Mesendoderm (in vitro differentiated cells): ENCODE results near the gene CPLX4.

Source experiments
- DNase-seq: peaks from one replicate; pipeline ENCODE4 v3.0.0; 2013
- H2AK5ac ChIP-seq: 2 replicates; pipeline ENCODE4 v1.6.1; 2013; ENCODE audit warnings: low read length, inconsistent platforms
- H2BK120ac ChIP-seq: 2 replicates; pipeline ENCODE4 v1.6.1; 2013; ENCODE audit warnings: low read depth, mild to moderate bottlenecking, low read length, moderate library complexity, mixed read lengths
- H2BK15ac ChIP-seq: replicated peaks from 2 replicates; pipeline ENCODE4 v1.6.1; 2013; ENCODE audit warnings: low read depth, mild to moderate bottlenecking, moderate library complexity
- H2BK5ac ChIP-seq: 2 replicates; pipeline ENCODE4 v1.6.1; 2013; ENCODE audit warnings: low read length, inconsistent platforms
- H3K18ac ChIP-seq: 2 replicates; pipeline ENCODE4 v1.6.1; 2013; ENCODE audit warnings: mild to moderate bottlenecking, low read length, mixed read lengths
- H3K23ac ChIP-seq: one replicate; pipeline ENCODE4 v1.6.1; 2013; ENCODE audit warnings: low read length
- H3K27ac ChIP-seq: 2 replicates; pipeline ENCODE4 v1.5.1; 2013; ENCODE audit warnings: low read depth, mild to moderate bottlenecking, inconsistent platforms, low read length, moderate library complexity
- H3K27me3 ChIP-seq: 2 replicates; pipeline ENCODE4 v1.6.1; 2013; ENCODE audit warnings: low read length, control low read depth, mild to moderate bottlenecking, inconsistent platforms; ENCODE audit not compliant: insufficient read depth, poor library complexity
- H3K36me3 ChIP-seq: 2 replicates; pipeline ENCODE4 v1.6.1; 2013; ENCODE audit warnings: low read length, inconsistent platforms; ENCODE audit not compliant: control insufficient read depth, insufficient read depth
- H3K4ac ChIP-seq: one replicate; pipeline ENCODE4 v1.6.1; 2013; ENCODE audit warnings: low read depth, mild to moderate bottlenecking, low read length, moderate library complexity
- H3K4me1 ChIP-seq: 2 replicates; pipeline ENCODE4 v1.6.1; 2013; ENCODE audit warnings: low read depth, low read length, inconsistent platforms; ENCODE audit not compliant: control insufficient read depth
- H3K4me2 ChIP-seq: 2 replicates; pipeline ENCODE4 v1.6.1; 2013; ENCODE audit warnings: low read length
- H3K4me3 ChIP-seq: 2 replicates; pipeline ENCODE4 v1.5.1; 2013; ENCODE audit warnings: mild to moderate bottlenecking, low read length
- H3K56ac ChIP-seq: one replicate; pipeline ENCODE4 v1.6.1; 2013; ENCODE audit warnings: low read length
- H3K79me1 ChIP-seq: 2 replicates; pipeline ENCODE4 v1.6.1; 2013; ENCODE audit warnings: low read length, inconsistent platforms
- H3K79me2 ChIP-seq: 2 replicates; pipeline ENCODE4 v1.6.1; 2013; ENCODE audit warnings: mild to moderate bottlenecking, low read length; ENCODE audit not compliant: control insufficient read depth, insufficient read depth
- H3K9ac ChIP-seq: 2 replicates; pipeline ENCODE4 v1.6.1; 2013; ENCODE audit warnings: low read length, inconsistent platforms
- H4K5ac ChIP-seq: one replicate; pipeline ENCODE4 v1.6.1; 2013; ENCODE audit warnings: low read length
- H4K8ac ChIP-seq: one replicate; pipeline ENCODE4 v1.6.1; 2013; ENCODE audit warnings: low read depth, mild to moderate bottlenecking, control low read depth, low read length, moderate library complexity
- WGBS: extraction: QIAGEN DNeasy Blood & Tissue Kit; methylation state at CpG from one replicate; pipeline ENCODE4 v1.1.7; 2013; ENCODE audit warnings: low lambda C conversion rate, missing lambda C conversion rate; ENCODE audit not compliant: insufficient coverage; ENCODE audit errors: extremely low coverage; 5-methylcytosine and 5-hydroxymethylcytosine counted together

Gene CPLX4

DNA sequence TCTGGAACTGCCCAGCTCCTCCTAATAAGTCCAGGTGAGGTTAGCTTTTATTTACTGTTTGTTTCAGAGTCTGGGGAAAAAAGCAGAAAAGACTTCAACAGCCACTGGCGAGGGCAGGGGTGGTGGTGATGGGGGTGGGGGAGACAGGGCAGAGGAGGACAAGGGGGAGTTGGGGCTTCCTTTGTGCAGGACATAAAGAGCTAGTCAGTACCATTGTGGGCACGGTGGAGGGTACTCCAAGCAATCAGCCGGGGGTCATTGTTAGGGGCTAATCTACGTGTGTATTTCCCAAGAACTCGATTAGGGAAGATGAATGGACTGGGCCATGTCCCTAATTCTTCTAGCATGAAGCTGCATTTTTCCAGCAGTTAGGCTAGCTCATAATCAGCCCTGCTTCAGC is 42.4 kb downstream of the CPLX4 start:
- H3K23ac ChIP-seq, result no peak overlapping the region
- no peaks in the 10 kb centered on the region for H3K36me3 ChIP-seq
- no peak overlapping the region for H2AK5ac ChIP-seq
- no peak overlapping the region for H4K8ac ChIP-seq
- no peak overlapping the region for H3K27ac ChIP-seq
- no peak overlapping the region for H3K4me3 ChIP-seq
- H4K5ac ChIP-seq, result no peak overlapping the region
- no peak overlapping the region for H3K4ac ChIP-seq
- no peak overlapping the region for H3K56ac ChIP-seq
- no peak overlapping the region for H3K9ac ChIP-seq
- no peaks in the 10 kb centered on the region for H3K79me2 ChIP-seq
- DNase-seq, result no peak
- no peak overlapping the region for H3K18ac ChIP-seq
- H2BK120ac ChIP-seq, result no peak overlapping the region
- no peak overlapping the region for H2BK15ac ChIP-seq
- H2BK5ac ChIP-seq, result no peak overlapping the region
- no peaks in the 10 kb centered on the region for H3K79me1 ChIP-seq
- H3K27me3 ChIP-seq, result peaks cover 52% of the 10 kb centered on the region
- no peaks in the 10 kb centered on the region for H3K4me1 ChIP-seq
- no peak overlapping the region for H3K4me2 ChIP-seq
- no CpG with 5 or more reads among the region's 5 CpGs for WGBS

GRCh38 chr18:59275406-59275949 is 43.0 kb downstream of the CPLX4 start:
- no peak overlapping the region for H2BK120ac ChIP-seq
- no peak overlapping the region for H3K23ac ChIP-seq
- no peak overlapping the region for H2AK5ac ChIP-seq
- no peaks in the 10 kb centered on the region for H3K36me3 ChIP-seq
- no peak overlapping the region for H2BK5ac ChIP-seq
- H3K56ac ChIP-seq, result no peak overlapping the region
- no peak overlapping the region for H4K5ac ChIP-seq
- no peak overlapping the region for H3K4me2 ChIP-seq
- H4K8ac ChIP-seq, result no peak overlapping the region
- no CpG with 5 or more reads among the region's 6 CpGs for WGBS
- H3K27me3 ChIP-seq, result peaks cover 58% of the 10 kb centered on the region
- no peak overlapping the region for H3K18ac ChIP-seq
- no peak overlapping the region for H3K4ac ChIP-seq
- H3K9ac ChIP-seq, result no peak overlapping the region
- H3K79me1 ChIP-seq, result no peaks in the 10 kb centered on the region
- no peak overlapping the region for H3K4me3 ChIP-seq
- H3K79me2 ChIP-seq, result no peaks in the 10 kb centered on the region
- no peak for DNase-seq
- H2BK15ac ChIP-seq, result no peak overlapping the region
- no peaks in the 10 kb centered on the region for H3K4me1 ChIP-seq
- H3K27ac ChIP-seq, result no peak overlapping the region

- Histone ChIP-seq H3K27me3 (peaks cover 64% of the 10 kb centered on the region), H2BK15ac (no peak overlapping the region), H3K79me2 (no peaks in the 10 kb centered on the region), H3K79me1 (no peaks in the 10 kb centered on the region), H3K9ac (peak overlapping the region; percentile 39), H3K56ac (no peak overlapping the region), H3K4me1 (no peaks in the 10 kb centered on the region), H2BK120ac (no peak overlapping the region), H4K5ac (no peak overlapping the region), H3K27ac (no peak overlapping the region), H4K8ac (no peak overlapping the region), H2BK5ac (no peak overlapping the region), H3K4me2 (peak overlapping the region; percentile 92), H3K36me3 (no peaks in the 10 kb centered on the region), H3K18ac (no peak overlapping the region), H3K4me3 (no peak overlapping the region), H3K4ac (no peak overlapping the region), H2AK5ac (no peak overlapping the region), H3K23ac (peak overlapping the region; percentile 81)
- no CpG with 5 or more reads among the region's 18 CpGs for WGBS
- no peak for DNase-seq
These were observed 43.9 kb downstream of the CPLX4 start for GRCh38 chr18:59274533-59274928.

DNA sequence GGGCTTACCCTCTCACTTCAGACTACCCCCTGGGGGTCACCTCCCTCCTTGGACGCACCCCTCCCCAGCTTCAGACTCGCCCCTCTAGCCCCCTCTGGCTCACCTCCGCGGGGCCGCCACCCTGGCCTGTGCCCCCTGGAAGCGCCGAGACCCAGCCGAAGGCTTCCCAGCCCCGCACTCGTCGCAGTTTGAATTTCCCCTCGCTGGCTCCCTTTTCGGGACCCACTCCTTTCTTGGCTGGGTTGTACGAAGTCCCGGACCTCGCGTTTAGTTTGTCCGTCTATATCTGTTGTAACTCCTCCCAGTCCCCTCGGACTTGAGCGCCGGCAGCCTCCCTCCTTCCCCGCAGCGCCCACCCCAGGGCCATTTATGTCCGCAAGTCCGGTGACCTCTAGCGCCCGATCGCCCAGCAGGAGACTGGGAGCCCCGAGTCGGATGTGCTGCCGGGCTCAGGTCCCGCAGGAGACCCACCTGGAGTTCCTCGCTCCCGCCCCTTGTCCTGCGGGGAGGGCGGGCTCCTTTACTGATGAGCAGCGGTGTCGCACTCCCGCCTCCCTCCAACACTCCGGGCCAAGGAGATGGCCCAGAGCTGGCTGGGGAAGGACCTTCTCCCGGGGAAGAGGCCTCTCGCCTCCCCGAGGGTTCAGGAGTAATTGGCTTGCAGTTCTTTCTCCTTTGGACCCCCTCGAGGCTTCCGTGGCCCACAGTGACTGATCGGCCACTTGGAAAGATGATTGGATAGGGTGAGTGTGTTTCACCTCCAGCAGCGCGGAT is 44.5 kb downstream of the CPLX4 start:
- Histone ChIP-seq H2BK120ac (no peak overlapping the region), H3K56ac (peak overlapping the region; percentile 81), H3K27ac (no peak overlapping the region), H2BK5ac (no peak overlapping the region), H2AK5ac (no peak overlapping the region), H3K23ac (peak overlapping the region; percentile 81), H3K4me1 (no peaks in the 10 kb centered on the region), H3K9ac (peak overlapping the region; percentile 59), H4K8ac (no peak overlapping the region), H2BK15ac (no peak overlapping the region), H3K4ac (no peak overlapping the region), H3K27me3 (peaks cover 64% of the 10 kb centered on the region), H3K4me3 (peak overlapping the region; percentile 61), H3K79me1 (no peaks in the 10 kb centered on the region), H3K79me2 (no peaks in the 10 kb centered on the region), H3K18ac (no peak overlapping the region), H3K4me2 (peak overlapping the region; percentile 92), H3K36me3 (no peaks in the 10 kb centered on the region), H4K5ac (no peak overlapping the region)
- DNase-seq, result peak; percentile 37
- no CpG with 5 or more reads among the region's 48 CpGs for WGBS

DNA sequence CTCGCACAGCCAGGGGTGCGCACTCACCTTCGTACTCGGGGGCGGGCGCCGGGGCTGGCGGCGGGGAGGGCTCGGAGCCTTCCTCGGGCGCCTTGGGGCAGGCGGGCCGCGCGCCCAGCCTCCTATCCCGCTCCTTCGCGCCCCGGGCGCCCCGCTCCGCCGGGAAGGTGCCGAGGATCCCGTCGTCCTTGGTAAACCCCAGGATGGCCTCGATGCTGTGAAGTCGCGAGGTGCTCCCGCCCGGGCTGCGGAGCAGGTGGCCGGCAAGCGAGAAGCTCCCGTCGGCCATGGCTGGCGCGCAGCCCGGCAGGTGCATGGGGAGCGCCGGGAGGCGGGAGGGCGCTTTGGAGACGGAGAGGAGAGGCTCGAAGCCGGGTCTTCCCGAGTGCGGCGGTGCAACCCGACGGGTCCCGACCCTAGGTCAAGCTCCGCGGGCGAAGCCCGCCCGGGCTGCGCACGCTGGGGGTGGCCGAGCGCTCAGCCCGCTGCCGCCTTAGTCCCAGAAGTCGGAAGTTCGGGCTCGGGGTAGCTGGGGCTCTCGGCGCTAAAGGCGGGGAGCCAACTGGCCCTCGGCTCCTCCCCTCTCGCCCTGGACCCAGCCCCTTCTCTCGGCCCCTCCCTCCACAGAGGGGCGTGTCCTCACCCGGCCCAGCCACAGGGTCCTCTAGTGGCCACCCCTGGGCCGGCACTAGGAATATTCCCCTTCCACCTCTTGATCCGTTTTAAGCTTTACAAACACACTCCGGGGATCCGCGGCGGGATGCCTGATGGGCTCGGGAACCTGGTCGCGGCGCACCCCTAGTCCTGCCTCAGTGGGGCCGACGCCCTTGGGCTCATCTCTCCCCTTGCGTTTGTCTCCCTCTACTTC is 45.3 kb downstream of the CPLX4 start, which contains the start of gene RAX:
TSS of gene RAX (minus strand) at position 564 of the 868 bp plus-strand sequence. CDS start at position 316, 248 bp downstream.
- no peak within 1 kb of the TSS for H4K8ac ChIP-seq
- H3K27me3 ChIP-seq, result peaks cover 65% of the 10 kb centered on the region
- peak; percentile 92 for DNase-seq

More for the DNA sequence above, 45.3 kb downstream of the CPLX4 start, which contains the start of gene RAX:
- no peak within 1 kb of the TSS for H2BK15ac ChIP-seq
- H3K4ac ChIP-seq, result no peak within 1 kb of the TSS
- WGBS, result no CpG with 5 or more reads among the region's 88 CpGs
- H3K4me1 ChIP-seq, result peaks cover 2% of the 10 kb centered on the region
- H3K4me3 ChIP-seq, result peak within 1 kb of the TSS; percentile 61
- peak within 1 kb of the TSS; percentile 81 for H3K56ac ChIP-seq
- H3K27ac ChIP-seq, result no peak within 1 kb of the TSS
- H3K36me3 ChIP-seq, result no peaks in the 10 kb centered on the region
- H2AK5ac ChIP-seq, result no peak within 1 kb of the TSS
- no peaks in the 10 kb centered on the region for H3K79me1 ChIP-seq
- no peak within 1 kb of the TSS for H4K5ac ChIP-seq
- no peak within 1 kb of the TSS for H3K18ac ChIP-seq
- no peaks in the 10 kb centered on the region for H3K79me2 ChIP-seq
- peak within 1 kb of the TSS; percentile 59 for H3K9ac ChIP-seq
- peak within 1 kb of the TSS; percentile 92 for H3K4me2 ChIP-seq
- no peak within 1 kb of the TSS for H2BK120ac ChIP-seq
- H2BK5ac ChIP-seq, result no peak within 1 kb of the TSS
- H3K23ac ChIP-seq, result peak within 1 kb of the TSS; percentile 81
